B cell (primary cell): Measurements from ENCODE around the gene NTPCR.

Experiments used
- EZH2 ChIP-seq: IDR thresholded peaks from 2 replicates; pipeline ENCODE4 v1.6.1; 2012; ENCODE audit warnings: borderline replicate concordance, low read depth, mild to moderate bottlenecking, moderate library complexity, low read length; ENCODE audit not compliant: insufficient read depth, poor library complexity, severe bottlenecking
- TF ChIP-seq, protein P1 (sequence below): fragments of 200-600 bp; IDR thresholded peaks from one replicate; pipeline ENCODE4 v1.8.0; 2022; ENCODE audit warnings: antibody characterized with exemption, mild to moderate bottlenecking

DNA sequence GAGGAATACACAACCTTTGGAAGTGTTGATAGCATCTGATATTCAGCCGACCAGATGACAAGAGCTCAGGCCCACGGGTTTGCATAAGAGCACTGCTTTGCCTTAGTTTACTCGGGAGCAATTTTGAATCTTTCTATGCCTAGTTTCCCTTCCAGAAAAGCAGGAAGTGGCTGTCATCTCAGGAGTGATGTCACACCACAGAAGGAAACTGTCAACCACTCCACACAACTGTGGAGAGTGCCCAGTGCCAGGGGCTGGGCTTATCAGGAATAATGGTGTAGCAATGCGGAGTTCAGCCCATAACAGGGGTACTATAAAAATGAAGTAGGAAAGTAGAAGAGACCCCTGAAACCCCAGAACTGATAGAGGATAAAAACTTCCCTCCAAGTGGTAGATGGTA, 28.4 kb downstream of the NTPCR start:
- TF ChIP-seq, protein P1, sequence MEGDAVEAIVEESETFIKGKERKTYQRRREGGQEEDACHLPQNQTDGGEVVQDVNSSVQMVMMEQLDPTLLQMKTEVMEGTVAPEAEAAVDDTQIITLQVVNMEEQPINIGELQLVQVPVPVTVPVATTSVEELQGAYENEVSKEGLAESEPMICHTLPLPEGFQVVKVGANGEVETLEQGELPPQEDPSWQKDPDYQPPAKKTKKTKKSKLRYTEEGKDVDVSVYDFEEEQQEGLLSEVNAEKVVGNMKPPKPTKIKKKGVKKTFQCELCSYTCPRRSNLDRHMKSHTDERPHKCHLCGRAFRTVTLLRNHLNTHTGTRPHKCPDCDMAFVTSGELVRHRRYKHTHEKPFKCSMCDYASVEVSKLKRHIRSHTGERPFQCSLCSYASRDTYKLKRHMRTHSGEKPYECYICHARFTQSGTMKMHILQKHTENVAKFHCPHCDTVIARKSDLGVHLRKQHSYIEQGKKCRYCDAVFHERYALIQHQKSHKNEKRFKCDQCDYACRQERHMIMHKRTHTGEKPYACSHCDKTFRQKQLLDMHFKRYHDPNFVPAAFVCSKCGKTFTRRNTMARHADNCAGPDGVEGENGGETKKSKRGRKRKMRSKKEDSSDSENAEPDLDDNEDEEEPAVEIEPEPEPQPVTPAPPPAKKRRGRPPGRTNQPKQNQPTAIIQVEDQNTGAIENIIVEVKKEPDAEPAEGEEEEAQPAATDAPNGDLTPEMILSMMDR: no peak
- no peak for TF ChIP-seq EZH2
